NOMO-1 treated with DMSO at 0.1 percent for 48 hours (cell line): ENCODE data around the gene CLEC2L.

Source experiments
- DNase-seq: peaks from one replicate; lab custom pipeline; 2025; ENCODE audit not compliant: unreplicated experiment; lab: John Stamatoyannopoulos, UW

CLEC2L gene

DNA sequence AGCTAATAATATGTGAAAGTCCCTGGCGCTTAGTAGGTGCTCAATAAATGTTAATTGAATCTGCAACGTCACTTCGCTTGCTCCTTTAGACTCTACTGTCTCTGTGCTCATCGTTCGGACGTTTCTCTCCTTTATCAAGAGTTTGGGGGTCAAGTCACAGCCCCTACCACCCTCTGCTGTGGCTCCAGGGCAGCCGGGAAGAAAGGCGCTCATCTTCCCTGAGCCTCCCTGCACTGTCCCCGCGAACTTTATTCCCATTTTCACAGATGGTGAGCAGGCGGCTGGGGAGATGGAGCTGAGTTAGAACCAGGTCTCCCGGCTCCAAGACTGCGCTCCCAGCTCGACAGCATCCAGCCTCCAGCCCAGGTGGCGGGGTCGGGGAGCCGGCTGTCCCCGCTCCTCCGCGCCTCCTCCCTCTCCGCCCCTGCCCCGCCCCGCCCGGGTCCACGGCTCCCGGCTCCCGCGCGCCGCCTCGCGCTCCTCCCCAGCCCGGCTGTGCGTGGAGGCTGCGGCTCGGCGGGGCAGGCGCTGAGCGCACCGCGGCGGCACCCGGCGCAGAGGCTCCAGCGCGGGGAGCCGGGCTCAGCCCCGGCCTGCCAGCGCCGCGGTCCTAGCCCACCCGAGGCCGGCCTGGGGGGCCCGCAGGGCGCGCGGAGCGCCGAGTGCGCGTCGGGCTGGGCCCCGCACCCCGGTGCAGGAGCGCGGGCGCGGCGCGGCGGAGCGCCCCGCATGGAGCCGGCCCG is at the start of gene CLEC2L:
TSS of gene CLEC2L (plus strand) at position 487 of the 743 bp plus-strand sequence. CDS start at position 730, 243 bp downstream.
- no peak for DNase-seq

DNA sequence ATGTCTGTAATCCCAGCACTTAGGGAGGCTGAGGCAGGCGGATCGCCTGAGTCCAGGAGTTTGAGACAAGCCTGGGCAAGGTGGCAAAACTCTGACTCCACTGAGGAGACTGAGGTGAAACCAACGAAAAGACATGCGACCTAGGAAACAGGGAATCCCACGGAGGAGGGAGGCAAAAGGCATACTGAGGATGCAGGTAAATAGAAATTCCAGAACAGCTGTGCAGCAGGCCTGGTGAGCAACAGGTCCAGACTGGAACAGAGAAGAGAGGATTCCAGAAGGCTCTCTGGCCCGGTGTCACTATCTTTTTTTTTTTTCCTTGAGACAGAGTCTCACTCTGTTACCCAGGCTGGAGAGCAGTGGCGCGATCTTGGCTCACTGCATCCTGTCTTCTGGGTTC is 47.3 kb upstream of the CLEC2L start:
- DNase-seq, result no peak

DNA sequence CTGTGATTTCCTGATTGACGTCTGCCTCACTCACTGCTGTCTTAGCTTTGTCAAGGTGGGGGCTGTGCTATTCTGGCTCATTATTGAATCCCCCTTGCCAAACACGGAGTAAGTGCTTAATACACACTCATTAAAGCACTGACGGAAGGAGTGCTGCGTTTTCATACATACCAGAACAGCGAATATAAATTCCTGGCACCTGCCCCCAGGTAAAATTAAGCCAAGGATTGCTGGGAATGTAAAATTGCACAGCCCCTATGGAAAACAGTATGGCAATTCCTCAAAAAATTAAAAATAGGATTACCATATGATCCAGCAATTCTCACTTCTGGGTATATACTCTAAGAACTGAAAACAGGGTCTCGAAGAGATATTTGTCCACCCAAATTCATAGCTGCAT is 46.6 kb upstream of the CLEC2L start:
- DNase-seq, result no peak

DNA sequence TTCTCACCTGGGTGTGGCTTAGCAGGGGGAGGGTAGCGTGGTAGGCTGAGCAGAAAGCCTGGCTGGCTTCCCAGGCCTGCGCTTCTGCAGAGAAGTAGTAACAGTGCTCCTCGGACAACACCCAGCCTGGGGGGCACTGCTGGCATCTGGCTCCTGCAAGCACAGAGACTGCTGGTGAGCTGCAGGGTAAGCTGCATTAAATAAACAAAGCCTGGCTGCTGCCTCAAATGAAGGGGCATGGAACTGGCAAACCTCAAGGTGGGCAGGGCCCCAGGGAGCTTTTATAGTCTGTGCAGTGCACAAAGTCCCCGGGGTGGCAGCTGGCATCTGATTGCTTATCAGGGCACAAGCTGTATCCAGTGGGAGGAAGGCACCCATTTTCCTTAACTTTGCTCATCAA is 43.9 kb upstream of the CLEC2L start:
- no peak for DNase-seq

DNA sequence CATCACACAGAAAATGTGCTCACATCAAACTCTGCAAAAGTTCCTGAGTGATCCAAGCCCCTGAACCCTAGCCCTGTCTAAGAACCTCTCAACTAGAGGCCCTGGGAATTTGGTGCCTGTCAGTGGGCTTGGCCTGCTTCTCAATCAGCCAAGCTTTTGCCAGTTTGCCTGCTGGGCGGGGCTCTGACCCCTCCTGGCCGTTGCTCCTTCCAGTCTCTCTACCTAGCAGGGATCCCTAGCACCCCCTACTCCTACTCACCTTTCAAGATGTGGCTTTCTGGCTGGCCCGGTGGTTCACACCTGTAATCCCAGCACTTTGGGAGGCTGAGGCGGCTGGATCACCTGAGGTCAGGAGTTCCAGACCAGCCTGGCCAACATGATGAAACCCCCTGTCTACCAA is 42.1 kb upstream of the CLEC2L start:
- DNase-seq, result no peak

DNA sequence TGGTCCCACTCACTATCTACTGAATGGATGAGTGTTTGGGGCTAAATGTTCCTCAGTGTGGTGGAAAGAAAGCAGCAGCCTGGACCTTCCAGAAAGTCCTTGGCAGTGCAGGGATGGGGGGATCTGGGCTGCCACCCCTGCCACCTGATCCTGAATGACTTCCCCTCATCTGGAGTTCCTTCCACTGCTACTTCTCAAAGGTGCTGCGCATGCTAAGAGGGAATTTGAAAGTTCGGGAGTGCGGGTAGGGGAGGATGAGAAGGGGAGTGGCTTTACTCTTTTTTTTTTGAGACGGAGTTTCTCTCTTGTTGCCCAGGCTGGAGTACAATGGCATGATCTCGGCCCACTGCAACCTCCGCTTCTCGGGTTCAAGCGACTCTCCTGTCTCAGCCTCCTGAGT is 41.4 kb upstream of the CLEC2L start:
- no peak for DNase-seq

DNA sequence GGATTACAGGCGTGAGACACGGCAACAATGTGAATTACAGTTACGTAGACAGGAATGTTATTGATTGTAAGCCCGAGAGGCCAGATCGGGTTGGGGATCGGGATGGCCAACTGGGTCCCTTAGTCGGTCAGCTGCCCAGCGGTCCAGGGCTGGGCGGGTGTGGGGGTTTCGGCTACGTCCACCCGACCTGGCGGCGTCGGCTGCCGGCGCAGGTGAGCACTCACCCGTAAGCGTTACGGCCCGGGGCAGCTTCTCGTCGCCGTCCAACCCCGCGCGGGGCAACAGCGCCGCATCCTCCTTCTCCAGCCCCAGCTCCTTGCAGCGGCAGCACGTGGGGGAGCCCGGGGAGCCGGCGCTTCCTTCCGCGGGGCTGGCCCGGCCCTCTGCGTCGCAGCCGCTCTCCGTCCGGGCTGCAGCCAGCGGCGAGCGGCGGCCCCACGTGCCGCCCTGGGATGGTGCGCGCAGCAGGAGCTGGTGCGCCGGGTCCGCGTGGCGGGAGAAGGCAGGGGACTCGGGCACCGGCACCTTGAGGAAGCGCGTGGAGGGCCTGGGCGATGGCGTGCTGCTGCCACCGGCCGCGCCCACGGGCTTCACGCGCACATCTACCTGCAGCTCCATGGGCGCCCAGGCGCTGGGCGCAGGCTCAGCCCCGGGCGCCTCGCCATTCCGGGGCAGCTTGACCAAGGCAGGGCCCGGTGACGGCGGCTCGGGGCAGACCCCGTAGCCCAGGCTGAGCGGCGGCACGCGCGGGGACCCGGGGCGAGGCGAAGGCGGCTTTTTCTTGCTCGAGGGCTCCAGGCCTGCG is 40.6 kb upstream of the CLEC2L start:
- peak; percentile 1 for DNase-seq

DNA sequence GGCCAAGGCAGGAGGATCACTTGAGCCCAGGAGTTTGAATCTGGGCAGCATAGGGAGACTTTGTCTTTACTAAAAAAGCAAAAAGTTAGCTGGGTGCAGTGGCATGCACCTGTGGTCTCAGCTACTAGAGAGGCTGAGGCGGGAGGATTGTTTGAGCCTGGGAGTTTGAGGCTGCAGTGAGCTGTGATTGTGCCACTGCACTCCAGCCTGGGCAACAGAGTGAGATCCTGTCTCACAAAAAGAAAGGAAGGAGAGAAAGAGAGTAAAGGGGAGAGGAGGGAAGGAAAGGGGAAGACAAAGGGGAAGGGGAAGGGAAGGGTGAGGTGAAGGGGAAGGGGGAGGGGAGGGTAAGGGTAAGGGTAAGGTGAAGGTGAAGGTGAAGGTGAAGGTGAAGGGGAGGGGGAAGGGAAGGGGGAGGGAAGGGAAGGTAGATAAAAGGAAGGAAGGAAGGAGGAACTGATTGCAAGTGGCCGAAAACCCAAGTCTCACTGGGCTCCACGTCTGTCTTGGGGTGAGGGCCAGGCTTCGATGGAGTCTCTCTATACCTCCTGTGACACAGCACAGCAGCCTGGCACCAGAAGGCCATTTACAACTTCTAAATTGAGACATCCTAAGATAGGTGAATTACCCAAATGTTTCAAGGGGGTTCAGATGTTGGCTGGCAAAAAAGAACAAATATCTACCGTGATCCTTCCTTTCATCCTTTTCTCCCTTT is 36.0 kb upstream of the CLEC2L start:
- DNase-seq, result no peak

DNA sequence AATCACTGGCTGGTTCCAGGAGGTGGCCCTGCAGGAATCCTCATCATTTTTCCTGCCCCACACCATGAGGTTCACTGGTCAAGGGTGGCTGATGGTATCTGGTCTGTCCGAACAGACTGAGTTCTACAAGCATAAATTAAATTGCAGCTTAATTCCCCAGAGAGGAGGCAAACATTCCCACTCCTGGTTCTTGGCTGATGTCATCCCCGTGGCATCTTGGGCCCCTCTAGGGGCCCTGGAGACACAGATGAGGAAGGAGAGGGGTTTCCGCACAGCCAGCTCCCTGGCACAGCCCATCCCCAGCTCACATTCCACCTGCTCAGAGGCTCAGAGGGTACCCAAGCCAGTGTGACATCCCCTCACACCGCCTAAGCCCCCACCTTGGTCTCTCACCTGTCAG is 34.7 kb upstream of the CLEC2L start:
- no peak for DNase-seq

DNA sequence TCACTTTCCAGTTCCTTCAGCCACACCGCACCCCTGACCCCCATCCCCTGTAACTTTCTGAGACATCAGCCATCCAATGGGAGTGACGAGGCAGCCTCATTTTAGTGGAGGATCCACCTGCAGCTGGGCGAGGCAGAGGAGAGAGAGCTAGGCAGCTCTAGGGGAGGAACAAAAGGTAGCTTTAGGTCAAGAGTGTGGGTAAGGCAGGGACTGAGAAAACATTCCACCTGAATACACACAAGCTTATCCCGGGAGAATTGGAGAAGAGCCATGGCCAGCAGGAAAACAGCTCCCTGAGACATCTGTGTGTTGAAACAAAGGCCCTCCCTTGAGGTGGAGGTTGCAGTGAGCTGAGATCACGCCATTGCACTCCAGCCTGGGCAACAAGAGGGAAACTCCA is 33.4 kb upstream of the CLEC2L start:
- no peak for DNase-seq

DNA sequence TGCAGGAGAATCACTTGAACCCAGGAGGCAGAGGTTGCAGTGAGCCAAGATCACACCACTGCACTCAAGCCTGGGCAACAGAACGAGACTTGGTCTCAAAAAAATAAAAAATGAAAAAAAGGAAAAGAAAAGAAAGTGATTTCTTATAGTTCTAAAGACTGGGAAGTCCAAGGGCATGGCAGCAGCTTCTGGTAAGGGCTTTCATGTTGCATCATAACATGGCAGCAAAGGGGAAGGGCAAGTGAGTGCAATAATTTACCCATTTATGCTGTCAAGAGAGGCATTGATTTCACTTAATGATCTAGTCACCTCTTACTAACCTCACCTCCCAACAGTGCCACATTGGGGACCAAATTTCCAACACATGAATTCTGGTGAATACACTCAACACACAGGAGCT is 31.2 kb upstream of the CLEC2L start:
- DNase-seq, result no peak

DNA sequence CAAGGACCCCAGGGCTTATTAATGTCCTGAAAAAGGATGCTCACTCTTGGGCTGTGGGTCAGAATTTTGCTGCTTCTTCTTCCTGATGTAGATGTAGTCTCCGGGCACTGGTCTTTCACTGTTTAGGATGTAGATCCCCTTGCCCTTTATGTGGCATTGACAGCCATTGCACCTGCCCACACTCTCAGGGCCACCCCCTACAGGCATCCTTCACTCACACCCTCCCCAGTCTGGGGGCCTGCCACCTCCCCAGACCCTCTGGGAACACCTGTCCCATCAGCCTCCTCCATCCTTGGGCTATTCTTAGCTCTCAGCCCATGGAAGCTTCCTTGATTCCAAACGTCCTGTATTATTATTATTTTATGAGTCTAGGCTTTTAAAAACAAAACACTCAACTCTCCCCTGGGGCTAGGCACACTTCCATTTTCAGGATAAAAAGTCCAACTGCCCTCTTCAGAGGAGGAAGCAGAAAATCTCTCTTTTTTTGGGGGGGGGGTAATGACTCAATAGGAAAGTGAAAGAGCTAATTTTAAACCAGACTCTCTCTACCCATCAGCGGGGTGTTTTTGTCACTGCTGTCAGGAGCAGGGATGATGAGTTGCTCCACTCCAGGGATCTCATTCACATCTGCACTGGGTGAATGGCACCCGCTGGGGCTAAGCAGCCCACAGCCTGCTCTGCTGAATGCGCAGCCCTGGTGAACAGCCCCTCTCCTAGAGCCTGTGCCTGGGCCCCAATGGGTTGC is 28.5 kb upstream of the CLEC2L start:
- peak; percentile 6 for DNase-seq

DNA sequence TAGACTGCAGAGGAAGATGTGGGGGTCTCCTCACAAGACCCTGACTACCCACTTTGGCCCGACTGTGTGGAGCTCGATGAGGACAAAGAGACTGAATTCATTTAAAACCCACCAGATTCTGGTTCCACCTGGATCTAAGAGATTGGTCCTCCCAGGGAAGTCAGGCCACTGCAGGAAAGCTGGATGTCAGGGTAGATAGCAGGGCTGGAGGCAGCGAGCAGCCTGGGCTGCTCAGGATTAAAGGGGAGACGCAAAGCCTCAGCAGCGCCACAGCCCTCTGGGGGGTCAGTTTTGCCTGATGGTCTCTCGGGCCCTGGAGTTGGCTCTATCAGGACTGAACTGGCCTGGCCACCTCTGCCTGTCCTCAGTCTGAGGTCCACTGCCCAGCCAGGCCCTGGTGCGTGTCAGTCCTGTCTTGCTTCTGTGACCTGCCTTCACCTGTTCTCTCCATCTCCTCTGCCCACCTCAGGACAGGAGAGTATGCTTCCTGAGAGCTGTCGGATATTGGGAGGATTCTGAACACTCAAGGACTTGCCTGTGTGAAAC is 27.8 kb upstream of the CLEC2L start:
- no peak for DNase-seq

DNA sequence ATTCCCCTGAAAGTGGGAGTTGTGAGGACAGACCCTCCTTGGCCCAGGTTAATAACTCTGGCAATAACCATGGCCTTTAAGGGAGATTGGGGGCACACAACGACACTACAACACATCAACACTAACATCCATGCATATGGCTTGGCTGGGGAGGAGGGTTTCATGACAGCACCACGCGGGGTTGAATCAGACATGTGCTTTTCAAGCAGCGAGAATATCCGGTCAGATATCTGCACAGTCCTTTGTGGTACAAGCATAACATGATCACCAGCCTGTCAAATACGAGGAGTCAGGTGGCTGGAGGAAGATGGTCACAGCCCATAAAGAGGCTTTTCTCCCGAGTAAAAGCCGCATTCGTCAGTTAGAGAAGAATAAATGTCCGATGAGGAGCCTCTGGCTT is 27.0 kb upstream of the CLEC2L start:
- no peak for DNase-seq

DNA sequence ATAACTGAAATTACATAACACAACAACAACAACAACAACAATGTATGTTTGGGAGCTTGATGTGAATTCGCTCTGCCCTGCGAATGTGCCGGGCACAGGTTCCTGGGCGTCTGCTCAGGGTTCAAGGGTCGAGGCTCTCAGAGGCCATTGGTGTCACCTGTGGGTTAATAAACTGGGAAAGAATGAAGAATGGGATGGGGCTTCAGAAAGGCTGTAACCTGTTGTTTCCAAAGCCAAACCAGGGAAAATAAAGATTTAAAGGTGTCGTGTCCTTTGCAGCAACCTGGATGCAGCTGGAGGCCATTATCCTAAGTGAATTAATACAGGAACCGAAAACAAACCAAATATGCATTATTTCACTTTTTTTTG is 22.7 kb upstream of the CLEC2L start:
- no peak for DNase-seq

DNA sequence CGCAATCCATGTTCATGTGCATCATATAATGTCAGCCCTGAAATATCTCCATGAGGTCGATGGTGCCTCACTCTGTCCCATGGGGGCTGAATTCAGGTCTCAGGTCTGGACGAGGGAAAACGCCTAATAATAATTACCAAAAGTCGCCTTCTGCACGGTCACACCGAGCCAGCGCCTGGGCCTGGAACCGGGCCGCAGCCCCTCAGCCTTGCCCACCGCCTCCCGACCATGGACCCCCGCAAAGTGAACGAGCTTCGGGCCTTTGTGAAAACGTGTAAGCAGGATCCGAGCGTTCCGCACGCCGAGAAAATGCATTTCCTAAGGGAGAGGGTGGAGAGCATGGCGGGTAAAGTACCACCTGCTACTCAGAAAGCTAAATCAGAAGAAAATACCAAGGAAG is 21.3 kb upstream of the CLEC2L start:
- no peak for DNase-seq

DNA sequence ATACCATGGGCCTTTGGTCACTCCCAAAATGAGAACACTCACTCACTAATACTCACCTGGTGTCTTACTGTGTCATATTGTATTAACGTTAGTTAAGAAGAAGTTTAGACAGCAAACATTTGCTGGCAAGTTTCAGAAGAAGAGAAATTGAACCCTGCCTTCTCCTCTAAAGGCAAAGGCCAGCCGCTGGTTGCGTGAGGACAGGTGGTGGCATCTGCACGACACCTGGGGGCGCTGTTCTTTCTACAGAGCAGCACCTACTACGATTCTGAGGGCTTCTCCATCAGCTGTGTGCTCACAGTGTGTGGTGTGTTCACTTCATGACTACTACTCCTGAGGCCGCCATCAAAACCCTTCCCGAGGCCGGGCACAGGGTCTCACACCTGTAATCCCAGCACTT is 17.9 kb upstream of the CLEC2L start:
- peak; percentile 4 for DNase-seq

DNA sequence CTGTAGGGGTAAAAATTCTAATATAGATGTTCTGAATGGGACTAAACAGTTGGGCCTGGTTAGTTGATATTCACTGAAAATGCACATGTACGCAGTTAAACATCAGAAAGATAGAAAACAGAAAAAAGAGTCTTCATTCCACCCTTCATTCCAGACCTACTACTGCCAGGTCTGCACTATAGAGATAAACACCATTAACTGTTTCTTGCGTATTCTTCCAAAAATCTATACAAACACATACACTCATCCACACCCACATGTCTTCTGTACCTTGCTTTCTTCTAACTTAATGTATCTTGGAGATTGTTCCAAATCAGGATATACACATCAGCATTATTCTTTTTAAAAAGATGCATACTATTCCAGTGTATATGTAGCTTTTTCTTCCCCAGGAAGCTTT is 13.9 kb upstream of the CLEC2L start:
- no peak for DNase-seq

DNA sequence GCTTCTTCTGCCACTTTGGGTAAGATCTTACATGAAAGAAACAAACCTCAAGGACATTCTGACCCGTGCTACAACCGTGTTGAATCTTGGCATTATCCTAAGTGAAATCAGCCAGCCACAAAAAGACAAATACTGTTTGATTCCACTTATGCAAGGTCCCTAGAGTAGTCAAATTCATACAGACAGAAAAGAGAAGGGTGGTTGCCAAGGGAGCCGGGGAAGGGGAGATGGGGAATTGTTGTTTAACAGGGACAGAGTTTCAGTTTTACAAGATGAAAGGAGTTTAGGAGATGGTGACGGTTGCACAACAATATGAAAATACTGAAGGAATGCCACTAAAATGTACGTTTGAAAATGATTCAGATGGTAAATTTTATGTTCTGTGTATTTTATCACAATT is 12.2 kb upstream of the CLEC2L start:
- no peak for DNase-seq

DNA sequence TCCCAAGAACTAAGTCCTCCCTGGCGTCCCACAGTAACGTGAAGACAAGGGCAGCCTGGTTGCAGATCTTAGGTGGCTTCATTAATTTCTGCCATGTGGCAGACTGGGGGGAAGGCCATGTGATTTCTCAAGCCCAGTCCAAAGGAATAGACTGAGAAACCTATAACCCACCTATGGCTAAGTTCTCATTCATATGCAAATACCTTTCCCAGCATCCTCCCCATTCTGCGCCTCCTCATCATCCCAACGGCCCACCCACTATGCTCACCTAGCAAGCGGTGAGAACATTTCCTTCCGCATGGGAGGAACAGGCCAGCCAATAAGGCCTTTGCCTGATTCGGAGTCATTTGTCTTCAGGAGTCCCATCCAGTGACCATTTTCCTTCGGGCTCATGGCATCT is 8.2 kb upstream of the CLEC2L start:
- DNase-seq, result no peak

DNA sequence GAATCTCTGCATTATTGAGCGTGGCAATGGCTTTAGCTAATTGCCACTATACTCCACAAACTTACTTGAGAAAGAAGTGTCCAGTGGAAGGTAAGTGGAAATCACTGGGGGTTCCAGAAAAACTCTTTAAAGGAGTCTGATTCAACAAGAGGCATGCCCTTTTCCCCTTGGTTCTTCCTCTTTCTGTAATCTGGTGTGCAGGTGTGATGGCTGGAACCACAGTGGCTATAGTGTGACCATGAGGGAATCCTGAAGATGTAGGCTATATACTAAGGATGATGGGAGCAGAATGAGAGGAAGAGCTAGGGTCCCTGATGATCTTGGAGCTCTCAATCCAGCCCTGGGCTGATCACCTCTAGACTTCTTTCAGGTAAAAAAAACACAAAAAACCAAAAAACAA is 2.0 kb upstream of the CLEC2L start:
- no peak for DNase-seq
